HG02610 (cell line): Measurements from ENCODE around the gene CRYBA4.

Source experiments
- ATAC-seq: cut with Tn5 transposase; IDR thresholded peaks from one replicate; pipeline ENCODE4 v1.9.1; 2021; ENCODE audit warnings: mild to moderate bottlenecking, moderate library complexity; ENCODE audit not compliant: unreplicated experiment

The CRYBA4 gene

DNA sequence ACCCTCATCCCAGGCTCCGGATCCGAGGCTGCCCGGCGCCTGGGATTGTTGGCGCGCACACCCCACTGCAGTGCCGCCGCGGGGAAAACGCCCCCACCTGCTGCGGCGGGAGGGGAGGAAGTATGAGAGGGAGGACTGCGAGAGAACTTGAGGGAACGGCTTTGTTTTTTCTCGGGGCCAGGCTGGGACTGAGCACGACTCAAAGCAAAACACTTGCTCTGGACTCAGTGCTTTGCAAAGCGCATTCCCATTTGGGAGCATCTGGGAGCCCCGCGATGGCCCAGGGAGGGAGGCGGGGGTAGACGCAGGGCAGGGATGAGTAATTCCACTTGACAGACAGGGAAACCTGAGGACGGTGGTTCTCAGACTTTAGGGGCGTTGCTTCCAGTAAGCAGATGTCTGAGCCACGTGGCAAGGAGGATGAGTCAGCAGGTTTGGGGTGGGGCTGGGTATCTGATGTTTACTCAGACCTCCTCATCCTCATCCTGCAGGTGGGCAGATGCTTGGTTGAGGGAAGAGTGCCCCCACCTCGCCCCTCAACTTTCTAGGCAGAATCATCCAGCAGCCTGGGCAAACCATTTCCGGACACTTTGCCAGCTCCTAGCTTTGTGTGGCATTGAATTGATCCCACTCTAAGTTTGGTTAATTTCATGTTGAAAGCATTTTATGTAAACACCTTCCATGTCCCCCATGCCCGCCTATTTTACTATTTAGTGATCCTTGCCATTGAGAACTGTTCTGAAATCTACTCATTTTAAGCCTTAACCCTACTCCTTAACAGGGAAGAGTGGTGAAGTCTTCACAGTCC is 37.1 kb downstream of the CRYBA4 start:
- ATAC-seq = peak; percentile 64

DNA sequence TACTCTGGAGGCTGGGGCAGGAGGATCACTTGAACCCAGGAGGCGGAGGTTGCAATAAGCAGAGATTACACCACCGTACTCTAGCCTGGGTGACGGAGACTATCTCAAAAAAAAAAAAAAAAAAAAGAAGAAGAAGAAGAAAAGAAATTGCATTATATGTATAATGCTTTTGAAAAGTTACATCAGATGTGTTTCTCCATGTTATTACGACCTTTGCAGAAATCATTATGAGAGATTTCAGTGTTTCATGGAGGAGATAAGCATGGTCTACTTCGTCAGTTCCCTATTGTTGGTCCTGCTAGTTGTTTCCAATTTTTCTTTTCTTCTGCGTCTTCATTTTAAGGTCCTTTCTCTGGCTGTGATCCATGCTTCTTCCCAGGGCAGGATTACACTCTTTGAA is 38.6 kb downstream of the CRYBA4 start:
- no peak for ATAC-seq

DNA sequence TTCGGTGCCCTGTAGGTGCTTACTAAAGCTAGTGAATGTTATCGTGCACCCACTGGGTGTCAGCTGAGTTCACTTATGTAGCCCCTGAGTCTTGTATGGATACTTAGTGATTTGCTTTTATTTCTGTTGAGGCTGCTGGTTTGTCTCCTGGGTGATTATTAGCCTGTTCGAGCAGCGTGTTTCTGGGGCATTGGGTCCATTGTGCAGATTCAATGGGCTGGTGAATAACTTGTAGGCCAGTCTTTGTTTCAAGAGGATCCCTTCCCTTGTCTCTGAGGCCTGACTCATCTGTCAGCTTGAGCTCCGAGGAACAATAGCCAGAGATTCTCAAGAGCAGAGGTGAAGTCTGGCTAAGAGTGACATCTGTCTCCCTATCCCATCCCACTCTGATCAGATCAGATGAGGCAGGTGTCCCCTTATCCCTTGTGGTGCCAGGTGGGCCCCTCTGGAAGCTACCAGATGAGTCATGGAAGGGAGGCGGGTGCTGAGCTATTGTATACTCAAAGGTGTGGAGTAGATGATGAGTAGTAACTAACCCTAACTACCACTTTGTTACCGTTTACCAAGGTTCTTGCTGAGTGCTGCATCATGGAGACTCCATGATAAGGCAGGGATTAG is 39.3 kb downstream of the CRYBA4 start:
- no peak for ATAC-seq

- ATAC-seq = no peak
Measured at GRCh38 chr22:26662160-26662559, 40.4 kb downstream of the CRYBA4 start.

DNA sequence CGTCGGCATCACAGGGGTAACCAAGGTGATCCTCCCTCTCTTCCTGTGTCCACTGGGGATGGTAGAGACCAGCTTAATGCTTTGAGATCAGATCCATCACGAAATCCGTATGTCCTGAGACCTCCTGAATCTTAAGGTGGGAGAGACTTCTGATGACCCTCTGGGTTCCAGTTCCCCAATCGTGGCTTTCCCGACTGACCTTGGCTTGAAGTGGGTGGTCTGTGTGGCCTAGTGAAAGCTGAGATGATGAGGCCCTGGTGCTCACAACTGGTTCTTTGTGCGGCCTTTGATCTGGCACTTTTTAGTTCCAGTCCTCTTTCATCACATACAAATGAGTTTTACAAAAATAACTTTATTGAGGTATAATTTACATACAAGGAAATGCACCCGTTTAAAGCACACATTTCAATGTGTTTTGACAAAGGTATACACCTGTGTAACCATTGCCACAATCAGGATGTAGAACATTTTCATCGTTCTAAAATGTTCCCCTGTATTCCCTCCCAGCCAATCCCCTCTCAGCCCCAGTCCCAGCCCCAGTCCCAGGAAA is 41.7 kb downstream of the CRYBA4 start:
- ATAC-seq = no peak

DNA sequence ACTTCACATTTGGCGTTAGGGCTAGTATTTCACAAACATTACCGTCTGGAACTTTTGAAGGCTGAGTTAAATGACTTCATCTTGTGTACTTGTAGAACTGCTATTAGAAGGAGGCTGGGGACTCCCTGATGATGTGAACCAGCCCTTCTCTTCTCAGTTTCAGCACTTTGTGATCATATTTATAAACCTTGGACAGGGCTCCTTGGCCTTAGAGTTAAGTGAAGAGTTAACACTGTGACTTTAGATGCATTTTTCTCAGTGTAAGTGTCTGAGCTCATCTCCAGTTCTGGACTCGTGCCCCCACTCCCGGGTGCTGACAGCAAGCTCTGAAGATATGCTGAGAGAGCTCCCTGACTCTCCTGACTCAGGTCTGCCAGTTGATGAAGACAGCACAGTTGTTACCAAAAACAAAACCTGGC is 44.1 kb downstream of the CRYBA4 start:
- peak; percentile 31 for ATAC-seq

DNA sequence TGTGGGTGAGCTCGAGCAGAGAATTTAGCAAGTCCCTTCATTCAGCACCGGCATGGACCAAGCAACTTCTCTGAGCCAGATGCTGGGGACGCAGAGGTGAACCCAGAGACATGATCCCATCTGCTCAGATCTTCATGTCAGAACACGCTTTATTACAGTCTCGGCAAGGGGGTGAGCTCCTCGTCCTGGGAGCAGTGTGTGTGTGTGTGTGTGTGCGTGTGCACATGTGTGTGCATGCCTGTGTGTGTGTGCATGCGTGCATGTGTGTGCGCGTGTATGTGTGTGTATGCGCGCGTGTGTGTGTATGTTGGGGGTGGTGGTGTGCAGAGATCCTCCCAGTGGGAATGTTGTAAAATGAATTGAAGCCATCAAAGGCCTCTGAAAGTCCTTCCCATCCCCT is 45.4 kb downstream of the CRYBA4 start:
- no peak for ATAC-seq

- no peak for ATAC-seq
Measured at GRCh38 chr22:26669060-26669481, 47.3 kb downstream of the CRYBA4 start.

GRCh38 chr22:26670459-26670858 is 48.7 kb downstream of the CRYBA4 start:
- ATAC-seq = no peak

DNA sequence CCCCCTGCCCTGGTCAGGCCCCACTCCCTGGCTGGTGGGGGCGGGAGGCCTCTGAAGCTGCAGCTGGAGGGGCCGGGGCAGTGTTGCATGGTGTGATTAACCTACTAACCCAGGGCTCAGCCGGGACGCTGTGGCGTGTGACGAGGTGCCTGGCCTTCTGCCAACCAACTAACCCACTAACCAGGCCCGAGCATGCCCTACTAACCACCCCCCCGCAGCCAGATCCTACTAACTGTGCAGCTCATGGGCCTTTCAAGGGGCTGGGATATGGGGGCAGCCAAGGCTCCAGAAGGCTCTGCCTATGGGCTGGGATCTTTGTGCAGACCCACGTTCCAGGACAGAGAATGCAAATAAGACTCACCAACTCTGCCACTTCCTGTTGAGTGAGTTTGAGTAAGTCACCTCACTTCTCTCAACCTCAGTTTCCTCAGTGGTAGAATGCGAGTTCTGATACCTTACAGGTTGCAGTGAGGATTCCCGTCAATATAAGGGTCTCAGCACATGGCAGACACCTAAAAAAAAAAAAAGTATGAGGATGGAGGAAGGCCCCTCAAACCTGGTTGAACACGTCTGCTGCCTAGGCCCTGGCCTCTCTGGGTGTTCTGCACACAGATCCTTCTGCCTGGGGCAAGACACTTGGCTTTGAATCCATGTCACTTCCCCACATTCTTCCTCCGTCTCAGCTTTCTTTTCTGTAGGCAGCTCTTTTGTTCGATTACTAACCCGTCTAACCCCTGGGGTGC is 49.7 kb downstream of the CRYBA4 start:
- no peak for ATAC-seq

DNA sequence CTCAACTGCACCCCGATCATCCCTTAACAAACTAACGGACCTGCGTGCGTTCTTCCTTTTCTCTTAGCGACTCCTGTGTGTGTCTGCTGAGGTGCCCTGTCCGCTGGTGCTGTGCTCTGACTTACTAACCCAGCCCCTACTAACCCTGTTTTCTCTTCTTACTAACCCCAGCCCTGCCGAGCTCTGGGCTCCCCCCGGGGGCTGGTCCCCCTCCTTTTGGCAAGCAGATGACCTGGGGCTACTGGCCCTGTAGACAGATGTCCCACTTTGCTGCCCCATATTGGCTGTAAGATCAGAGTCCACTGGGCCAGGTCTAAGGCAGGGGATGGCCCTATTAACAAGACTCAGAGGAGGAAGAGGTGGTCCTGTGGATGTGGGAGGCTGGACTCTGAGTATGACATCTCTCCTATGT is 50.3 kb downstream of the CRYBA4 start:
- no peak for ATAC-seq

DNA sequence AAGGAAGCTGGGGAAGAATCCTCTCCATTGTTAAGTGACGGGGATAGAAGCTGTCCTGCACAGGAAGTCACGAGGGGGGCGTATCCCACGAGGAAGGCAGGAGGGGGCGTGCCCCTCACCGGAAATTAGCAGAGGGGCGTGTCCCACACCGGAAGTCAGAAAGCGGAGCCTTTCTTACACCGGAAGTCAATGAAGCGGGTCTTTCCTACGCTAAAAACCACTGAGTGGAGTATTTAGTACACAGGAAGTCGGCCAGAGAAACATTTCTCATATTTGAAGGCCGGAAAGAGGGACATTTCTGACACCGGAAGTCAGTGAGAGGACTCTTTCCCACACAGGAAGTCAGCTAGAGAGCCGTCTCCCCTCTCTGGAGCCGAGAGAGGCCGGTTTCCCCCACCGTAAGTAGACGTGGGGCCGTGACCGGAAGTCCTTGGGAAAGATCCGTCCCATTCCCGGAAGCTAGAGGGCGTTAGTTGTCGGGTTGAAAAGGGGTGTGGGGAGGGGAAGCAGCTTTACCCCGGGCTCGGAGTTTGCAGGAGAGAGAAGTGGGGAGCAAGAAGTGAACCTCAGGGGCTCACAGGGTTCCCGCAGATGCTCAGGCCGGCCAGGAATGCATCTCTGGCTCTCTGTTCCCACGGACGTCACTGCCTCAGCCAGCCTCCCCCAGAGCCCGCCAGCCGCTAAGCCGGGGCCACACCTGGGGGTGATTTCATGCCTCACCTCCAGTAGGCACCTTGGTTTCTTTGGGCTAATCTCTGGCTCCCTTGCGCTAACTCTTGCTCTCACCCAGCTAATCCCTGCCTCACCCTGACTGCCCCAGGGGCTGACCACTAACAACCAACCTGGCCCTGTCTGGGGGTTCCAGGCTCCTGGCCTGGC is 51.1 kb downstream of the CRYBA4 start:
- ATAC-seq = peak; percentile 67

- ATAC-seq = no peak
Measured at GRCh38 chr22:26673486-26673885, 51.7 kb downstream of the CRYBA4 start.

- no peak for ATAC-seq
Measured at GRCh38 chr22:26674211-26675190, 52.7 kb downstream of the CRYBA4 start.

DNA sequence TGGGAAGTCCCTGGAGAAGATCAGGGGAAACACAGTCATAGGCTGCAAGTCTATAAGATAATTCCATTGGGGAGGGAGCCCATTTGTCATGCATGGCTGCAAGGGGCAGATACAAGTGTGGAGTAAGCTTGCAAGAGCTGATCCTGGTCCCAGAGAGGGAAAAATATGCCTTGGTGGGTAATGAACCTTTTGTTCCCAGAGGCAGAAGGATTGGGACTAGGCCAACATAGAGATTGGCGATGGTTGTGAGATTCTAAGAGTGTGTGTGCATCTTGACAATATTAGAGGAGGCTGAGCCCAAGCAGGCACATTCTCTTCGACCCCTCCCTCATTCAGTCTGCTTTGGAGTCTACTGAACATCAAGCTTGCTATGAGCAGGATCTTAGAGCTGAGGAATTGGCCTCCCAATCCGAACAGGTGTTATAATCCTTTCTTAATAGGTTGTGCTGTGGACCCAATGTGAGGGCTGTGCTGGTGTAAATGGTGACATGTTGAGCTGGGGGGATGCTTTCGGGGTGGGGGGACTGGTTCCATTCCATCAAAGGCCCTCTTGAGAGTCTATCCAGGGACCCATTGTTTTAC is 54.0 kb downstream of the CRYBA4 start:
- ATAC-seq = no peak

DNA sequence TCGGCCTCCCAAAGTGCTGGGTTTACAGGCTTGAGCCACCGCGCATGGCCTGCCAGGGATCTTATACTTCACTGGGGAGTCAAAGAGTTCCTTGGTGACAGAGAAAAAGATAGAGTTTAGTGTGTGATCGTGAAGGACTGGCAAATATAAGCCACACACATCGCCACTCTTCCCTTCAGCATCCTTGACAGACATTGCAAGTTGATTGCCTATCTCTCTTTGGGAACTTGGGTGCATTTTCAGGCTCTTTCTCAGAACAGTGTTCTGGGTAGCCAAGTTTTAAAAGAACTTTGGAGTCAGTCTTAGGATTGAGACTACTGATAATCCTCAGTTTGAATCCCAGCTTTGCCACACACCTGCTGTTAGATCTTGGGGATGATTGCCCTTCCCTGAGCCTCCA is 55.5 kb downstream of the CRYBA4 start:
- ATAC-seq = no peak

GRCh38 chr22:26679003-26679629 is 57.4 kb downstream of the CRYBA4 start:
- no peak for ATAC-seq
